Ascending aorta (tissue), 2 donors: ENCODE data around the gene HBP1. TPM values are rescaled to one million over a fixed set of nuclear protein-coding genes. Genes with fewer than 3 reads are reported as not detected.

ENCODE experiments used
- DNase-seq, 2 donors: peaks; one replicate each; pipeline ENCODE4 v3.0.0-alpha.2; 2019; ENCODE audit warnings: low spot score in 2 of 2
- H3K27ac ChIP-seq, 2 donors: fragments of 200-600 bp; sonication (generic); one replicate each; pipeline ENCODE4 v1.5.1; 2016 to 2017; ENCODE audit warnings: mild to moderate bottlenecking in 1 of 2
- H3K27me3 ChIP-seq: fragments of 200-600 bp; sonication (generic); one replicate; pipeline ENCODE4 v1.5.1; 2017
- H3K36me3 ChIP-seq, 2 donors: fragments of 200-600 bp; sonication (generic); one replicate each; pipeline ENCODE4 v1.5.1; 2016
- H3K4me1 ChIP-seq, 2 donors: fragments of 200-600 bp; sonication (generic); one replicate each; pipeline ENCODE4 v1.5.1; 2016 to 2017; ENCODE audit warnings: mild to moderate bottlenecking in 1 of 2
- H3K4me3 ChIP-seq, 2 donors: fragments of 200-600 bp; sonication (generic); one replicate each; pipeline ENCODE4 v1.5.1; 2016 to 2017; ENCODE audit warnings: mild to moderate bottlenecking in 1 of 2
- H3K9me3 ChIP-seq, 2 donors: fragments of 200-600 bp; sonication (generic); one replicate each; pipeline ENCODE4 v1.5.1; 2016
- CTCF ChIP-seq, 3 experiments: fragments of 200-600 bp in 2 of 3; fragments of 450-650 bp in 1 of 3; sonication (generic) in 2 of 3; IDR thresholded peaks; one replicate each; pipeline ENCODE4 v1.5.1; 2016 to 2019; ENCODE audit warnings: antibody characterized with exemption in 3 of 3, mild to moderate bottlenecking in 1 of 3, moderate library complexity in 1 of 3
- intact Hi-C: fragments of 100-400 bp; cut with DNase I; formaldehyde crosslinking; loops from one replicate; pipeline ENCODE4 v1.15.1; 2023
- total RNA-seq: library from RNA; depleted of rRNA; stranded (reverse); fragments of >200 nt; gene quantifications from one replicate; pipeline ENCODE4 v1.1.0, GENCODE V29; 2016

The HBP1 gene
- 62.2 TPM for total RNA-seq

- no peaks in the 10 kb centered on the region for H3K27me3 ChIP-seq
- intact Hi-C loops, result loop anchor here (1.0 to 5.0 kb wide), 9 partner anchors 124 to 1646 kb away; partner anchors contain the start of genes ATXN7L1, BCAP29, CCDC71L and PNPLA8
- TF ChIP-seq CTCF (IDR thresholded peaks at IDR 0.05), result no peak
- H3K4me3 ChIP-seq, result peak within 1 kb of the TSS; percentile 81 to 94
- no peaks in the 10 kb centered on the region for H3K36me3 ChIP-seq
- peak within 1 kb of the TSS; percentile 94 to 100 for H3K27ac ChIP-seq
- H3K9me3 ChIP-seq, result no peaks in the 10 kb centered on the region
- H3K4me1 ChIP-seq, result peaks cover 2 to 23% of the 10 kb centered on the region in 2 donors
- peak; percentile 100 for DNase-seq
Observed at GRCh38 chr7:107168233-107169119, at the start of gene HBP1. TSS of gene HBP1 (plus strand) at chr7:107169003. CDS start at chr7:107179894, 10,891 bp downstream.

- Histone ChIP-seq H3K27ac (no peak overlapping the region), H3K4me3 (no peak overlapping the region), H3K9me3 (no peaks in the 10 kb centered on the region), H3K27me3 (no peaks in the 10 kb centered on the region), H3K36me3 (no peaks in the 10 kb centered on the region), H3K4me1 (no peaks in the 10 kb centered on the region)
- no peak for TF ChIP-seq CTCF (IDR thresholded peaks at IDR 0.05)
- DNase-seq, result no peak
- intact Hi-C loops, result no loop called here
Observed at GRCh38 chr7:107119376-107120105, 49.3 kb upstream of the HBP1 start.

- Histone ChIP-seq H3K9me3 (no peaks in the 10 kb centered on the region), H3K4me3 (no peak overlapping the region), H3K27me3 (no peaks in the 10 kb centered on the region), H3K36me3 (no peaks in the 10 kb centered on the region), H3K4me1 (no peaks in the 10 kb centered on the region), H3K27ac (no peak overlapping the region)
- no peak for DNase-seq
- no peak for TF ChIP-seq CTCF (IDR thresholded peaks at IDR 0.05)
- intact Hi-C loops, result no loop called here
Observed at GRCh38 chr7:107122486-107122911, 46.3 kb upstream of the HBP1 start.

GRCh38 chr7:107123392-107123791, 45.4 kb upstream of the HBP1 start:
- Histone ChIP-seq H3K36me3 (no peaks in the 10 kb centered on the region), H3K27me3 (no peaks in the 10 kb centered on the region), H3K27ac (no peak overlapping the region), H3K4me3 (no peak overlapping the region), H3K4me1 (no peaks in the 10 kb centered on the region), H3K9me3 (no peaks in the 10 kb centered on the region)
- no peak for DNase-seq
- intact Hi-C loops, result no loop called here
- TF ChIP-seq CTCF (IDR thresholded peaks at IDR 0.05), result no peak

- intact Hi-C loops, result no loop called here
- no peaks in the 10 kb centered on the region for H3K27me3 ChIP-seq
- H3K9me3 ChIP-seq, result no peaks in the 10 kb centered on the region
- H3K4me3 ChIP-seq, result no peak overlapping the region
- TF ChIP-seq CTCF (IDR thresholded peaks at IDR 0.05), result no peak
- no peak overlapping the region for H3K27ac ChIP-seq
- H3K36me3 ChIP-seq, result no peaks in the 10 kb centered on the region
- no peak for DNase-seq
- no peaks in the 10 kb centered on the region for H3K4me1 ChIP-seq
Observed at GRCh38 chr7:107125475-107125874, 43.3 kb upstream of the HBP1 start.
